IMR-90 (cell line): ENCODE data around the gene GNL2. TPM values are rescaled to one million over a fixed set of nuclear protein-coding genes. Genes with fewer than 3 reads are reported as not detected.

Experiments used
- ATAC-seq: fragments of 200-7000 bp; cut with Tn5 transposase; 2 replicates; pipeline ENCODE4 v1.9.1; 2020; ENCODE audit warnings: low read depth, mild to moderate bottlenecking, moderate library complexity
- BruUV-seq: library from RNA; stranded (reverse); fragments of 400-500 nt; replicated peaks from 2 replicates; lab custom pipeline; 2021; lab: Mats Ljungman, UMichigan
- CTCF ChIA-PET: fragments of 300-600 bp; formaldehyde crosslinking; extraction: SDS; loops from one replicate; lab custom pipeline; 2021; ENCODE audit warnings: antibody characterized with exemption; lab: Yijun Ruan, JAX
- POLR2A ChIA-PET: fragments of 300-600 bp; sonication (Branson Sonifier 250); formaldehyde crosslinking; loops from one replicate; lab custom pipeline; 2022; ENCODE audit warnings: antibody characterized with exemption; ENCODE audit not compliant: unreplicated experiment; lab: Charles Lee
- DNase-seq: peaks from one replicate; pipeline ENCODE4 v3.0.0; 2013
- H2AFZ ChIP-seq: replicated peaks from 2 replicates; pipeline ENCODE3; 2013; ENCODE audit warnings: low read length, mild to moderate bottlenecking; ENCODE audit not compliant: poor library complexity
- H2AK5ac ChIP-seq: 2 replicates; pipeline ENCODE4 v1.6.1; 2013; ENCODE audit warnings: low read depth, low read length, inconsistent platforms
- H2AK9ac ChIP-seq: replicated peaks from 2 replicates; pipeline ENCODE3; 2013; ENCODE audit warnings: mild to moderate bottlenecking, low read depth, low read length, moderate library complexity; ENCODE audit not compliant: poor library complexity
- H2BK120ac ChIP-seq: 2 replicates; pipeline ENCODE4 v1.6.1; 2013; ENCODE audit warnings: low read depth, low read length, inconsistent platforms
- H2BK15ac ChIP-seq: 3 replicates; pipeline ENCODE4 v1.6.1; 2013; ENCODE audit warnings: low read depth, low read length, inconsistent platforms
- H2BK20ac ChIP-seq: 2 replicates; pipeline ENCODE4 v1.6.1; 2013; ENCODE audit warnings: low read depth, mild to moderate bottlenecking, inconsistent platforms, low read length, moderate library complexity
- H2BK5ac ChIP-seq: 2 replicates; pipeline ENCODE4 v1.6.1; 2013; ENCODE audit warnings: mild to moderate bottlenecking, low read depth, low read length, inconsistent platforms; ENCODE audit not compliant: poor library complexity, severe bottlenecking
- H3K14ac ChIP-seq: replicated peaks from 2 replicates; pipeline ENCODE4 v1.6.1; 2013; ENCODE audit warnings: low read depth, low read length, inconsistent platforms
- H3K18ac ChIP-seq: 2 replicates; pipeline ENCODE4 v1.6.1; 2013; ENCODE audit warnings: low read depth, low read length, control low read depth
- H3K23ac ChIP-seq: 2 replicates; pipeline ENCODE4 v1.6.1; 2013; ENCODE audit warnings: low read depth, low read length, inconsistent platforms
- H3K27ac ChIP-seq: 2 replicates; pipeline ENCODE4 v1.5.1; 2013; ENCODE audit warnings: mild to moderate bottlenecking, control low read depth, low read length; ENCODE audit not compliant: insufficient read depth
- H3K27me3 ChIP-seq: 2 replicates; pipeline ENCODE4 v1.6.1; 2013; ENCODE audit warnings: low read length; ENCODE audit not compliant: control insufficient read depth, insufficient read depth
- H3K36me3 ChIP-seq: 2 replicates; pipeline ENCODE4 v1.6.1; 2013; ENCODE audit warnings: low read length, mixed read lengths; ENCODE audit not compliant: control insufficient read depth, insufficient read depth
- H3K4ac ChIP-seq: 2 replicates; pipeline ENCODE4 v1.6.1; 2013; ENCODE audit warnings: low read depth, low read length, inconsistent platforms
- H3K4me1 ChIP-seq: 2 replicates; pipeline ENCODE4 v1.6.1; 2013; ENCODE audit warnings: low read length, mixed read lengths; ENCODE audit not compliant: control insufficient read depth, insufficient read depth
- H3K4me2 ChIP-seq: 2 replicates; pipeline ENCODE4 v1.6.1; 2013; ENCODE audit warnings: low read depth, mild to moderate bottlenecking, control low read depth, low read length, moderate library complexity
- H3K4me3 ChIP-seq: 2 replicates; pipeline ENCODE4 v1.5.1; 2013; ENCODE audit warnings: low read depth, mild to moderate bottlenecking, control low read depth, low read length, moderate library complexity; ENCODE audit not compliant: insufficient read depth
- H3K56ac ChIP-seq: 2 replicates; pipeline ENCODE4 v1.6.1; 2013; ENCODE audit warnings: low read length, inconsistent platforms; ENCODE audit not compliant: insufficient read depth; ENCODE audit errors: extremely low read depth
- H3K79me1 ChIP-seq, 2 experiments: 2 replicates each; pipeline ENCODE4 v1.6.1; 2013; ENCODE audit warnings: low read length in 2 of 2, inconsistent platforms in 1 of 2, low read depth in 1 of 2
- H3K9ac ChIP-seq: 2 replicates; pipeline ENCODE4 v1.6.1; 2013; ENCODE audit warnings: low read depth, low read length, control low read depth
- H3K9me1 ChIP-seq: 2 replicates; pipeline ENCODE4 v1.6.1; 2013; ENCODE audit warnings: low read length, inconsistent platforms; ENCODE audit not compliant: insufficient read depth
- H3K9me3 ChIP-seq: 2 replicates; pipeline ENCODE4 v1.6.1; 2013; ENCODE audit warnings: low read length; ENCODE audit not compliant: control insufficient read depth, insufficient read depth
- H4K20me1 ChIP-seq: 2 replicates; pipeline ENCODE4 v1.6.1; 2013; ENCODE audit warnings: low read length, inconsistent platforms; ENCODE audit not compliant: insufficient read depth
- H4K5ac ChIP-seq: 2 replicates; pipeline ENCODE4 v1.6.1; 2013; ENCODE audit warnings: mild to moderate bottlenecking, low read depth, low read length, control low read depth
- H4K8ac ChIP-seq, 2 experiments: 2 replicates each; pipeline ENCODE4 v1.6.1; 2013; ENCODE audit warnings: low read depth in 2 of 2, low read length in 2 of 2, control low read depth in 1 of 2, inconsistent platforms in 1 of 2
- H4K91ac ChIP-seq: 2 replicates; pipeline ENCODE4 v1.6.1; 2013; ENCODE audit warnings: low read depth, low read length, inconsistent platforms; ENCODE audit not compliant: insufficient read depth
- CEBPB ChIP-seq: IDR thresholded peaks from 2 replicates; pipeline ENCODE4 v1.6.1; 2012; ENCODE audit warnings: low read depth, low read length, improper control_type of control experiment
- FOS ChIP-seq: fragments of 150-350 bp; IDR thresholded peaks from 2 replicates; pipeline ENCODE4 v1.6.1; 2016; ENCODE audit warnings: low read depth, low read length
- MAZ ChIP-seq: IDR thresholded peaks from 2 replicates; pipeline ENCODE4 v1.6.1; 2012; ENCODE audit warnings: low read depth, mild to moderate bottlenecking, low read length, improper control_type of control experiment, moderate library complexity, borderline replicate concordance
- MXI1 ChIP-seq: IDR thresholded peaks from 2 replicates; pipeline ENCODE4 v1.6.1; 2012; ENCODE audit warnings: low read depth, mild to moderate bottlenecking, low read length, moderate library complexity, borderline replicate concordance
- NFE2L2 ChIP-seq: fragments of 150-350 bp; IDR thresholded peaks from 2 replicates; pipeline ENCODE4 v1.6.1; 2016; ENCODE audit warnings: low read depth, mild to moderate bottlenecking, low read length
- POLR2A ChIP-seq: IDR thresholded peaks from 2 replicates; pipeline ENCODE4 v1.6.1; 2012; ENCODE audit warnings: mild to moderate bottlenecking, low read depth, low read length
- RAD21 ChIP-seq: IDR thresholded peaks from 2 replicates; pipeline ENCODE4 v1.6.1; 2012; ENCODE audit warnings: low read length, improper control_type of control experiment
- RCOR1 ChIP-seq: IDR thresholded peaks from 2 replicates; pipeline ENCODE4 v1.6.1; 2012; ENCODE audit warnings: mild to moderate bottlenecking, low read length, improper control_type of control experiment; ENCODE audit not compliant: insufficient replicate concordance
- RFX5 ChIP-seq: IDR thresholded peaks from 2 replicates; pipeline ENCODE4 v1.8.0; 2012; ENCODE audit warnings: low read depth, mild to moderate bottlenecking, low read length, moderate library complexity
- SMC3 ChIP-seq: fragments of 150-350 bp; IDR thresholded peaks from 2 replicates; pipeline ENCODE4 v1.6.1; 2016; ENCODE audit warnings: low read depth, mild to moderate bottlenecking, antibody characterized with exemption, low read length, moderate library complexity
- WGBS, 2 experiments: methylation state at CpG; one replicate each; pipeline versions ENCODE4 v1.1.5 to v1.1.7; 2013; ENCODE audit warnings: missing lambda C conversion rate in 2 of 2; ENCODE audit not compliant: insufficient read length in 1 of 2; ENCODE audit errors: extremely low coverage in 2 of 2; 5-methylcytosine and 5-hydroxymethylcytosine counted together
- dilution Hi-C: fragments of 300-500 bp; cut with HindIII; formaldehyde crosslinking; loops from one replicate; pipeline ENCODE4 v1.14.3; 2018; ENCODE audit warnings: low sequenced_read_pairs; ENCODE audit not compliant: unreplicated experiment
- in situ Hi-C: fragments of 300-500 bp; cut with MboI; formaldehyde crosslinking; loops from 3 replicates; pipeline ENCODE4 v1.14.3; 2019; ENCODE audit warnings: low sequenced_read_pairs, inconsistent platforms, mixed read lengths
- intact Hi-C: fragments of 100-400 bp; cut with micrococcal nuclease; formaldehyde crosslinking; loops from 2 replicates; pipeline ENCODE4 v1.10.0; 2022
- polyA plus RNA-seq, 3 experiments: library from polyadenylated mRNA; depleted of rRNA; stranded (reverse); fragments of >200 nt; gene quantifications; 2 replicates each; pipeline ENCODE4 v1.2.3, GENCODE V29; 2012; ENCODE audit warnings: low replicate concordance in 1 of 3
- total RNA-seq: library from RNA; depleted of rRNA; stranded (reverse); fragments of >200 nt; gene quantifications from 2 replicates; pipeline ENCODE4 v1.2.3, GENCODE V29; 2012
- TF ChIP-seq, protein P1 (sequence below): fragments of 150-350 bp; IDR thresholded peaks from 2 replicates; pipeline ENCODE4 v1.6.1; 2017; ENCODE audit warnings: mild to moderate bottlenecking, antibody characterized with exemption, low read length, low read depth
- TF ChIP-seq, protein P2 (sequence below): fragments of 150-350 bp; IDR thresholded peaks from 2 replicates; pipeline ENCODE4 v1.6.1; 2016; ENCODE audit warnings: low read depth, mild to moderate bottlenecking, low read length, moderate library complexity, borderline replicate concordance

GNL2 gene
- total and polyA plus RNA-seq, 2 of the 4 experiments (the other 2 are of a cell fraction): 42.9 to 77.4 TPM

DNA sequence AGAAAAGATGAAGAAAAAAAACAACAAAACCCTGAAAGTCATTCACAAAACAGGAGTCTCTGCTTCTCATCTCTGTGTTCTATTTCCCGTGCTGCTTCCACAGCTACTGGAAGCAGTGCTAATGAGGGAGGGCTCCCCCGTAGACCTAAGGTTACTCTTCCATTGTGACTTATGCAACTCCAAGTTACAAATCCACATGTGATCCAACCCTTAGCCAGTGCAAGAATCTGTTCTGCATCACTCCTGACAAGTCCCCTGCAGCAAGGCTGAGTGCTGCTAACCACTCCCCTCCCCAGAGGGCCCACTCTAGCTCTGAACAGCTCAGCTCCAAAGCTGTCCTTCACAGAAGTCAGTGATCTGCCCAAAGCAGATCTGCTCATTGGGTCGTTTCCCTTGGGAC is 28.7 kb downstream of the GNL2 start:
- no TSS peak for BruUV-seq
- no peak overlapping the region for H2BK20ac ChIP-seq
- H3K56ac ChIP-seq: no peak overlapping the region
- H3K27ac ChIP-seq: no peak overlapping the region
- no peaks in the 10 kb centered on the region for H3K9me1 ChIP-seq
- no peak overlapping the region for H3K14ac ChIP-seq
- no peak overlapping the region for H4K8ac ChIP-seq
- no peak overlapping the region for H2AK9ac ChIP-seq
- intact Hi-C loops (no loop called here), in situ Hi-C loops (no loop called here), dilution Hi-C loops (no loop called here)
- H3K9ac ChIP-seq: no peak overlapping the region
- no peak for TF ChIP-seq CEBPB
- TF ChIP-seq FOS: no peak
- TF ChIP-seq, protein P1, sequence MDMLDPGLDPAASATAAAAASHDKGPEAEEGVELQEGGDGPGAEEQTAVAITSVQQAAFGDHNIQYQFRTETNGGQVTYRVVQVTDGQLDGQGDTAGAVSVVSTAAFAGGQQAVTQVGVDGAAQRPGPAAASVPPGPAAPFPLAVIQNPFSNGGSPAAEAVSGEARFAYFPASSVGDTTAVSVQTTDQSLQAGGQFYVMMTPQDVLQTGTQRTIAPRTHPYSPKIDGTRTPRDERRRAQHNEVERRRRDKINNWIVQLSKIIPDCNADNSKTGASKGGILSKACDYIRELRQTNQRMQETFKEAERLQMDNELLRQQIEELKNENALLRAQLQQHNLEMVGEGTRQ: no peak
- no peak for TF ChIP-seq SMC3
- no peak for TF ChIP-seq MXI1
- TF ChIP-seq MAZ: no peak
- no peak for TF ChIP-seq POLR2A
- no peak for TF ChIP-seq RFX5
- no peak for TF ChIP-seq RAD21
- TF ChIP-seq, protein P2, sequence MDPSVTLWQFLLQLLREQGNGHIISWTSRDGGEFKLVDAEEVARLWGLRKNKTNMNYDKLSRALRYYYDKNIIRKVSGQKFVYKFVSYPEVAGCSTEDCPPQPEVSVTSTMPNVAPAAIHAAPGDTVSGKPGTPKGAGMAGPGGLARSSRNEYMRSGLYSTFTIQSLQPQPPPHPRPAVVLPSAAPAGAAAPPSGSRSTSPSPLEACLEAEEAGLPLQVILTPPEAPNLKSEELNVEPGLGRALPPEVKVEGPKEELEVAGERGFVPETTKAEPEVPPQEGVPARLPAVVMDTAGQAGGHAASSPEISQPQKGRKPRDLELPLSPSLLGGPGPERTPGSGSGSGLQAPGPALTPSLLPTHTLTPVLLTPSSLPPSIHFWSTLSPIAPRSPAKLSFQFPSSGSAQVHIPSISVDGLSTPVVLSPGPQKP: no peak
- TF ChIP-seq RCOR1: no peak
- TF ChIP-seq NFE2L2: no peak
- H2BK15ac ChIP-seq: no peak overlapping the region
- DNase-seq: no peak
- no peak overlapping the region for H3K4me3 ChIP-seq
- ChIA-PET CTCF (no interaction called here), POLR2A (no interaction called here)
- H3K23ac ChIP-seq: no peak overlapping the region
- no peak for ATAC-seq
- no peak overlapping the region for H3K4me2 ChIP-seq
- H2BK120ac ChIP-seq: no peak overlapping the region
- no peaks in the 10 kb centered on the region for H3K27me3 ChIP-seq
- H3K36me3 ChIP-seq: peaks cover 42% of the 10 kb centered on the region
- H4K20me1 ChIP-seq: no peaks in the 10 kb centered on the region
- H3K4me1 ChIP-seq: no peaks in the 10 kb centered on the region
- 100% methylated on average over 1 of the region's 3 CpGs; no CpG with 5 or more reads in 1 of the 2 experiments for WGBS, 2 experiments
- H4K91ac ChIP-seq: no peak overlapping the region
- no peak overlapping the region for H3K18ac ChIP-seq
- no peak overlapping the region for H2AFZ ChIP-seq
- H2BK5ac ChIP-seq: no peak overlapping the region
- no peak overlapping the region for H3K4ac ChIP-seq
- H3K9me3 ChIP-seq: no peaks in the 10 kb centered on the region
- H3K79me1 ChIP-seq: peaks cover 8 to 9% of the 10 kb centered on the region in 2 experiments; a peak in 2 of 4 replicates
- no peak overlapping the region for H4K5ac ChIP-seq
- no peak overlapping the region for H2AK5ac ChIP-seq
